SK-N-SH (cell line): ENCODE data around the gene UMOD.

Experiments used
- CTCF ChIP-seq: fragments of 200-600 bp; sonication (generic); IDR thresholded peaks from 2 replicates; pipeline ENCODE4 v1.6.1; 2017; ENCODE audit warnings: antibody characterized with exemption, mild to moderate bottlenecking, moderate library complexity
- EP300 ChIP-seq, 2 experiments: IDR thresholded peaks; 2 replicates each; pipeline versions ENCODE4 v1.4.0 to v1.6.1; 2012; ENCODE audit warnings: borderline replicate concordance in 1 of 2, low read depth in 1 of 2, low read length in 1 of 2
- EZH2phosphoT487 ChIP-seq: fragments of 200-600 bp; sonication (generic); IDR thresholded peaks from 2 replicates; pipeline ENCODE4 v1.6.1; 2017; ENCODE audit warnings: low read depth, mixed run types, mild to moderate bottlenecking, antibody characterized with exemption, moderate library complexity, borderline replicate concordance
- JUND ChIP-seq: IDR thresholded peaks from 2 replicates; pipeline ENCODE4 v1.4.0; 2012
- NFIC ChIP-seq: IDR thresholded peaks from 2 replicates; pipeline ENCODE4 v1.4.0; 2012; ENCODE audit warnings: borderline replicate concordance
- POLR2AphosphoS5 ChIP-seq: IDR thresholded peaks from 2 replicates; pipeline ENCODE4 v1.6.1; 2012; ENCODE audit warnings: low read depth, low read length
- RAD21 ChIP-seq: IDR thresholded peaks from 2 replicates; pipeline ENCODE4 v1.6.1; 2012; ENCODE audit warnings: mild to moderate bottlenecking, low read length
- REST ChIP-seq: IDR thresholded peaks from 2 replicates; pipeline ENCODE4 v1.6.1; 2012; ENCODE audit warnings: mild to moderate bottlenecking, low read depth, low read length, moderate library complexity
- SIN3A ChIP-seq: IDR thresholded peaks from 2 replicates; pipeline ENCODE4 v1.6.1; 2012; ENCODE audit warnings: low read depth, mild to moderate bottlenecking, low read length, moderate library complexity, borderline replicate concordance
- USF2 ChIP-seq: fragments of 150-350 bp; IDR thresholded peaks from 2 replicates; pipeline ENCODE4 v1.6.1; 2017; ENCODE audit warnings: antibody characterized with exemption, low read length, low read depth, borderline replicate concordance
- YY1 ChIP-seq: IDR thresholded peaks from 2 replicates; pipeline ENCODE4 v1.4.0; 2012; ENCODE audit warnings: low read depth, mild to moderate bottlenecking
- ZBTB33 ChIP-seq: IDR thresholded peaks from 2 replicates; pipeline ENCODE4 v1.4.0; 2012; ENCODE audit warnings: low read depth, borderline replicate concordance

- peak; percentile 46 for TF ChIP-seq CTCF
- no peak for TF ChIP-seq NFIC
- no peak for TF ChIP-seq YY1
- no peak for TF ChIP-seq REST
- TF ChIP-seq EP300 (IDR thresholded peaks at IDR 0.05; ENCODE audit: borderline replicate concordance in 1 of 2, low read depth in 1 of 2, low read length in 1 of 2): no peak
- TF ChIP-seq RAD21: no peak
- no peak for TF ChIP-seq POLR2AphosphoS5
- no peak for TF ChIP-seq JUND
- no peak for TF ChIP-seq SIN3A
- no peak for TF ChIP-seq ZBTB33
- no peak for TF ChIP-seq USF2
- TF ChIP-seq EZH2phosphoT487: no peak
Observed at GRCh38 chr16:20359997-20360396, 7.5 kb upstream of the UMOD start.
